Neural progenitor cell (in vitro differentiated cells): ENCODE data around the gene ARFGAP1.

ENCODE experiments used
- EZH2phosphoT487 ChIP-seq: fragments of 200-600 bp; sonication (generic); IDR thresholded peaks from 2 replicates; pipeline ENCODE4 v1.6.1; 2017; ENCODE audit warnings: antibody characterized with exemption
- TF ChIP-seq, protein P1 (sequence below): fragments of 200-600 bp; sonication (generic); IDR thresholded peaks from 2 replicates; pipeline ENCODE4 v1.5.1; 2017; ENCODE audit warnings: antibody characterized with exemption, mild to moderate bottlenecking

GRCh38 chr20:63243604-63244247 is 28.9 kb upstream of the ARFGAP1 start:
- TF ChIP-seq, protein P1, sequence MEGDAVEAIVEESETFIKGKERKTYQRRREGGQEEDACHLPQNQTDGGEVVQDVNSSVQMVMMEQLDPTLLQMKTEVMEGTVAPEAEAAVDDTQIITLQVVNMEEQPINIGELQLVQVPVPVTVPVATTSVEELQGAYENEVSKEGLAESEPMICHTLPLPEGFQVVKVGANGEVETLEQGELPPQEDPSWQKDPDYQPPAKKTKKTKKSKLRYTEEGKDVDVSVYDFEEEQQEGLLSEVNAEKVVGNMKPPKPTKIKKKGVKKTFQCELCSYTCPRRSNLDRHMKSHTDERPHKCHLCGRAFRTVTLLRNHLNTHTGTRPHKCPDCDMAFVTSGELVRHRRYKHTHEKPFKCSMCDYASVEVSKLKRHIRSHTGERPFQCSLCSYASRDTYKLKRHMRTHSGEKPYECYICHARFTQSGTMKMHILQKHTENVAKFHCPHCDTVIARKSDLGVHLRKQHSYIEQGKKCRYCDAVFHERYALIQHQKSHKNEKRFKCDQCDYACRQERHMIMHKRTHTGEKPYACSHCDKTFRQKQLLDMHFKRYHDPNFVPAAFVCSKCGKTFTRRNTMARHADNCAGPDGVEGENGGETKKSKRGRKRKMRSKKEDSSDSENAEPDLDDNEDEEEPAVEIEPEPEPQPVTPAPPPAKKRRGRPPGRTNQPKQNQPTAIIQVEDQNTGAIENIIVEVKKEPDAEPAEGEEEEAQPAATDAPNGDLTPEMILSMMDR, result no peak
- no peak for TF ChIP-seq EZH2phosphoT487
